Cardiac muscle cell (in vitro differentiated cells and primary cell): ENCODE data around the gene SMOC1. TPM values are rescaled to one million over a fixed set of nuclear protein-coding genes. Genes with fewer than 3 reads are reported as not detected.

Experiments used
- DNase-seq, 2 donors: peaks; one replicate each; pipeline versions ENCODE4 v3.0.0 to v3.0.0-alpha.2; 2010 to 2017; ENCODE audit warnings: low read depth in 1 of 2, low spot score in 1 of 2
- H3K27ac ChIP-seq: fragments of 200-600 bp; sonication (generic); 2 replicates; pipeline ENCODE4 v1.5.1; 2016
- H3K27me3 ChIP-seq: fragments of 200-600 bp; sonication (generic); 2 replicates; pipeline ENCODE4 v1.6.0; 2016; ENCODE audit warnings: control low read depth
- H3K36me3 ChIP-seq: fragments of 200-600 bp; sonication (generic); 2 replicates; pipeline ENCODE4 v1.5.1; 2016; ENCODE audit warnings: control low read depth
- H3K4me1 ChIP-seq: fragments of 200-600 bp; sonication (generic); 2 replicates; pipeline ENCODE4 v1.8.1; 2017; ENCODE audit warnings: low read depth, mild to moderate bottlenecking, mixed run types
- H3K4me3 ChIP-seq: fragments of 200-600 bp; sonication (generic); 2 replicates; pipeline ENCODE4 v1.5.1; 2016; ENCODE audit warnings: mild to moderate bottlenecking
- H3K9me3 ChIP-seq: fragments of 200-600 bp; sonication (generic); 2 replicates; pipeline ENCODE4 v1.5.1; 2017; ENCODE audit warnings: low read depth, mild to moderate bottlenecking, control low read depth
- CTCF ChIP-seq: IDR thresholded peaks from 2 replicates; pipeline ENCODE4 v1.5.1; 2012; ENCODE audit warnings: low read depth, mild to moderate bottlenecking, low read length
- polyA plus RNA-seq: library from polyadenylated mRNA; unstranded; fragments of >200 nt; fragmentation: Nextera tagmentation; extraction: Ambion mirVana; gene quantifications from 2 replicates; pipeline ENCODE4 v1.2.1, GENCODE V29; 2016
- total RNA-seq: library from RNA; depleted of rRNA; stranded (reverse); fragments of >200 nt; gene quantifications from 2 replicates; pipeline ENCODE4 v1.2.3, GENCODE V29; 2016

The SMOC1 gene
- total and polyA plus RNA-seq, 2 experiments from 2014 or later, result 1.9 to 24.7 TPM

GRCh38 chr14:70045844-70046535 is 166.8 kb downstream of the SMOC1 start:
- no peak overlapping the region for H3K4me3 ChIP-seq
- peaks cover 41% of the 10 kb centered on the region for H3K27me3 ChIP-seq
- H3K36me3 ChIP-seq, result no peaks in the 10 kb centered on the region
- H3K27ac ChIP-seq, result no peak overlapping the region
- no peaks in the 10 kb centered on the region for H3K4me1 ChIP-seq
- no peaks in the 10 kb centered on the region for H3K9me3 ChIP-seq
- peak; percentile 80 for TF ChIP-seq CTCF
- peak; percentile 77 to 79 for DNase-seq

- H3K4me3 ChIP-seq, result no peak overlapping the region
- no peak for DNase-seq
- no peak for TF ChIP-seq CTCF
- H3K9me3 ChIP-seq, result no peaks in the 10 kb centered on the region
- H3K36me3 ChIP-seq, result no peaks in the 10 kb centered on the region
- no peak overlapping the region for H3K27ac ChIP-seq
- no peaks in the 10 kb centered on the region for H3K4me1 ChIP-seq
- H3K27me3 ChIP-seq, result peaks cover 24% of the 10 kb centered on the region
These were observed 168.5 kb downstream of the SMOC1 start for GRCh38 chr14:70047598-70048312.

GRCh38 chr14:70048313-70048654 is 169.1 kb downstream of the SMOC1 start:
- no peaks in the 10 kb centered on the region for H3K4me1 ChIP-seq
- H3K27me3 ChIP-seq, result peaks cover 19% of the 10 kb centered on the region
- H3K4me3 ChIP-seq, result no peak overlapping the region
- DNase-seq, result no peak
- no peaks in the 10 kb centered on the region for H3K9me3 ChIP-seq
- no peaks in the 10 kb centered on the region for H3K36me3 ChIP-seq
- no peak for TF ChIP-seq CTCF
- no peak overlapping the region for H3K27ac ChIP-seq

- no peak for TF ChIP-seq CTCF
- H3K36me3 ChIP-seq, result no peaks in the 10 kb centered on the region
- no peak for DNase-seq
- no peak overlapping the region for H3K27ac ChIP-seq
- no peak overlapping the region for H3K4me3 ChIP-seq
- H3K9me3 ChIP-seq, result no peaks in the 10 kb centered on the region
- H3K27me3 ChIP-seq, result peaks cover 7% of the 10 kb centered on the region
- no peaks in the 10 kb centered on the region for H3K4me1 ChIP-seq
These were observed 170.4 kb downstream of the SMOC1 start for GRCh38 chr14:70049605-70050004.

GRCh38 chr14:70050136-70050535 is 170.9 kb downstream of the SMOC1 start:
- Histone ChIP-seq H3K4me1 (no peaks in the 10 kb centered on the region), H3K9me3 (no peaks in the 10 kb centered on the region), H3K36me3 (no peaks in the 10 kb centered on the region), H3K27me3 (peaks cover 7% of the 10 kb centered on the region), H3K27ac (no peak overlapping the region), H3K4me3 (no peak overlapping the region)
- no peak for DNase-seq
- no peak for TF ChIP-seq CTCF
